HepG2 (cell line): ENCODE data around the gene SLC25A28. TPM values are rescaled to one million over a fixed set of nuclear protein-coding genes. Genes with fewer than 3 reads are reported as not detected.

Experiments used
- ATF2 ChIP-seq: sonication (generic); formaldehyde crosslinking; IDR thresholded peaks from 2 replicates; pipeline ENCODE4 v1.4.0; 2020; ENCODE audit warnings: missing genetic modification reagents
- BCL3 ChIP-seq: sonication (generic); formaldehyde crosslinking; IDR thresholded peaks from 2 replicates; pipeline ENCODE4 v1.5.1; 2020; ENCODE audit warnings: mild to moderate bottlenecking, missing genetic modification reagents, moderate library complexity
- CAMTA2 ChIP-seq: sonication (generic); formaldehyde crosslinking; IDR thresholded peaks from 2 replicates; pipeline ENCODE4 v1.4.0; 2020; ENCODE audit warnings: mild to moderate bottlenecking, missing genetic modification reagents, borderline replicate concordance
- EP300 ChIP-seq, 3 experiments: sonication (generic) in 1 of 3; formaldehyde crosslinking in 1 of 3; IDR thresholded peaks; 2 replicates each; pipeline versions ENCODE4 v1.5.1 to v1.6.1; 2011 to 2020; ENCODE audit warnings: low read depth in 2 of 3, low read length in 2 of 3, borderline replicate concordance in 1 of 3, improper control_type of control experiment in 1 of 3, mild to moderate bottlenecking in 1 of 3, missing genetic modification reagents in 1 of 3, moderate library complexity in 1 of 3
- HNF1B ChIP-seq: sonication (generic); formaldehyde crosslinking; IDR thresholded peaks from 2 replicates; pipeline ENCODE4 v1.5.1; 2020; ENCODE audit warnings: mild to moderate bottlenecking, moderate library complexity, missing genetic modification reagents
- KDM1A ChIP-seq: IDR thresholded peaks from 2 replicates; pipeline ENCODE4 v1.6.1; 2016; ENCODE audit warnings: missing compliant biosample characterization
- MLX ChIP-seq: IDR thresholded peaks from 2 replicates; pipeline ENCODE4 v1.6.1; 2016
- NPAS2 ChIP-seq: sonication (generic); formaldehyde crosslinking; IDR thresholded peaks from 2 replicates; pipeline ENCODE4 v1.8.0; 2022; ENCODE audit warnings: mild to moderate bottlenecking, missing genetic modification reagents, borderline replicate concordance
- SP140L ChIP-seq: sonication (generic); formaldehyde crosslinking; IDR thresholded peaks from 2 replicates; pipeline ENCODE4 v1.4.0; 2020; ENCODE audit warnings: missing genetic modification reagents, borderline replicate concordance
- ZBTB43 ChIP-seq: sonication (generic); formaldehyde crosslinking; conservative IDR thresholded peaks from 2 replicates; pipeline ENCODE4 v1.4.0; 2020; ENCODE audit warnings: missing genetic modification reagents
- ZFP90 ChIP-seq: sonication (generic); formaldehyde crosslinking; IDR thresholded peaks from 2 replicates; pipeline ENCODE4 v1.8.0; 2022; ENCODE audit warnings: missing genetic modification reagents, mild to moderate bottlenecking, inconsistent platforms, borderline replicate concordance
- ZNF260 ChIP-seq: sonication (generic); formaldehyde crosslinking; IDR thresholded peaks from 2 replicates; pipeline ENCODE4 v1.4.0; 2020; ENCODE audit warnings: missing genetic modification reagents, low read depth, mild to moderate bottlenecking, borderline replicate concordance
- ZNF549 ChIP-seq: sonication (generic); formaldehyde crosslinking; IDR thresholded peaks from 2 replicates; pipeline ENCODE4 v1.5.0; 2020; ENCODE audit warnings: missing genetic modification reagents
- ZNF678 ChIP-seq: sonication (generic); formaldehyde crosslinking; IDR thresholded peaks from 2 replicates; pipeline ENCODE4 v1.4.0; 2020; ENCODE audit warnings: mild to moderate bottlenecking, missing genetic modification reagents
- ZNF7 ChIP-seq: IDR thresholded peaks from 2 replicates; pipeline ENCODE4 v1.6.1; 2016; ENCODE audit warnings: missing biosample characterization, missing genetic modification reagents
- ZSCAN30 ChIP-seq: sonication (generic); formaldehyde crosslinking; IDR thresholded peaks from 2 replicates; pipeline ENCODE4 v1.5.0; 2020; ENCODE audit warnings: mild to moderate bottlenecking, missing genetic modification reagents
- ZXDC ChIP-seq: sonication (generic); formaldehyde crosslinking; IDR thresholded peaks from 2 replicates; pipeline ENCODE4 v1.5.0; 2020; ENCODE audit warnings: mild to moderate bottlenecking, missing genetic modification reagents
- polyA plus RNA-seq, 8 experiments: library from polyadenylated mRNA; depleted of rRNA in 3 of 8; stranded (reverse) in 7 of 8; unstranded in 1 of 8; fragments of >200 nt; fragmentation: Illumina TruSeq in 4 of 8; extraction: Trizol in 4 of 8; gene quantifications; 2 replicates each; pipeline versions ENCODE4 v1.2.1 to v1.2.3, GENCODE V29; 2011 to 2016; ENCODE audit warnings: low read depth in 4 of 8, missing spikeins in 1 of 8, mixed read lengths in 1 of 8; ENCODE audit not compliant: insufficient read depth in 1 of 8
- total RNA-seq, 5 experiments: library from RNA; depleted of rRNA; stranded (reverse); fragments of >200 nt; fragmentation: Illumina TruSeq; extraction: Trizol; gene quantifications; 2 replicates each; pipeline ENCODE4 v1.2.3, GENCODE V29; 2016; ENCODE audit warnings: low read depth in 1 of 5

SLC25A28 gene
- total and polyA plus RNA-seq, 2 of the 13 experiments (the other 11 are each of a cell fraction or from before 2014, with no cell fraction given), result 15.2 to 41.0 TPM

GRCh38 chr10:99620711-99621453 is 643 bp upstream of the SLC25A28 start (continued):
- TF ChIP-seq ZXDC (CRISPR knock-in tag) (peak; percentile 77; the same call in 1 of the 2 replicates), ZBTB43 (CRISPR knock-in tag) (peak; percentile 59), HNF1B (CRISPR knock-in tag) (peak; percentile 90), MLX (CRISPR knock-in tag) (peak; percentile 24; the same call in 1 of the 2 replicates), ZNF7 (no peak), ZNF260 (CRISPR knock-in tag) (no peak), ZFP90 (peak; percentile 81; the same call in 1 of the 2 replicates), ZNF549 (no peak), ZSCAN30 (CRISPR knock-in tag) (peak; percentile 87; the same call in 1 of the 2 replicates), NPAS2 (no peak), EP300 (IDR thresholded peaks at IDR 0.05; ENCODE audit: low read depth in 2 of 2, low read length in 2 of 2) (peak; percentile 3 to 20; a peak in 1 of 4 replicates), EP300 (CRISPR knock-in tag; IDR thresholded peaks at IDR 0.05; ENCODE audit: borderline replicate concordance) (no peak), CAMTA2 (CRISPR knock-in tag) (peak; percentile 49; the same call in 1 of the 2 replicates), BCL3 (CRISPR knock-in tag) (peak; percentile 95), ATF2 (CRISPR knock-in tag) (peak; percentile 76), ZNF678 (CRISPR knock-in tag) (no peak; the same call in 1 of the 2 replicates), SP140L (0 out of 2 replicates have a peak, but pooled peaks have one; percentile 36), KDM1A (CRISPR knock-in tag) (0 out of 2 replicates have a peak, but pooled peaks have one; percentile 14)
